C4-2B (cell line): ENCODE measurements around the gene GIT2.

Experiments
- H3K27ac ChIP-seq: fragments of 450-650 bp; 2 replicates; pipeline ENCODE4 v1.5.1; 2017
- ZFX ChIP-seq: fragments of 450-650 bp; IDR thresholded peaks from 2 replicates; pipeline ENCODE4 v1.6.1; 2017
- TF ChIP-seq, protein P1 (sequence below): fragments of 450-650 bp; conservative IDR thresholded peaks from 2 replicates; pipeline ENCODE4 v1.5.1; 2017; ENCODE audit warnings: mild to moderate bottlenecking

Gene GIT2

DNA sequence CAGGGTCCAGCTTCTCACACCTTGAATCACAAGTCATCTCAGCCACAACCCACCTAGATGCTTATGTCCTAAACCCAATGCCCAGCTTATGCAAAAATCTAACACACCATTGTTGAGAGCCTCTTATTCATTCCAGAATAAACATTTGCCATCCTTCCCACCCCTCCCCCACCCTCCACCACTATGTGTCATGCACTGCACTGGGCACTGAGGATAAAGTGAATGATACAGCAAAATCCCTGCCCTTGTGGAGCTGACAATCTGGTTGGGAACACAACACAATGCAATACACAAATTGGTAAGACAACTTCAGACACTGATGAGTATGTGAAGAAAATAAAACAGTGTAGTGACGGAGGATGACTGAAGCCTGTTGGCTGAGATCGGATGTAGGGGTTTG, 114.4 kb downstream of the GIT2 start:
- H3K27ac ChIP-seq, result no peak overlapping the region

GRCh38 chr12:109880938-109881337, 115.2 kb downstream of the GIT2 start:
- no peak for TF ChIP-seq ZFX
- TF ChIP-seq, protein P1, sequence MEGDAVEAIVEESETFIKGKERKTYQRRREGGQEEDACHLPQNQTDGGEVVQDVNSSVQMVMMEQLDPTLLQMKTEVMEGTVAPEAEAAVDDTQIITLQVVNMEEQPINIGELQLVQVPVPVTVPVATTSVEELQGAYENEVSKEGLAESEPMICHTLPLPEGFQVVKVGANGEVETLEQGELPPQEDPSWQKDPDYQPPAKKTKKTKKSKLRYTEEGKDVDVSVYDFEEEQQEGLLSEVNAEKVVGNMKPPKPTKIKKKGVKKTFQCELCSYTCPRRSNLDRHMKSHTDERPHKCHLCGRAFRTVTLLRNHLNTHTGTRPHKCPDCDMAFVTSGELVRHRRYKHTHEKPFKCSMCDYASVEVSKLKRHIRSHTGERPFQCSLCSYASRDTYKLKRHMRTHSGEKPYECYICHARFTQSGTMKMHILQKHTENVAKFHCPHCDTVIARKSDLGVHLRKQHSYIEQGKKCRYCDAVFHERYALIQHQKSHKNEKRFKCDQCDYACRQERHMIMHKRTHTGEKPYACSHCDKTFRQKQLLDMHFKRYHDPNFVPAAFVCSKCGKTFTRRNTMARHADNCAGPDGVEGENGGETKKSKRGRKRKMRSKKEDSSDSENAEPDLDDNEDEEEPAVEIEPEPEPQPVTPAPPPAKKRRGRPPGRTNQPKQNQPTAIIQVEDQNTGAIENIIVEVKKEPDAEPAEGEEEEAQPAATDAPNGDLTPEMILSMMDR, result no peak
- peak overlapping the region; percentile 69 for H3K27ac ChIP-seq

More for the DNA sequence above, 114.4 kb downstream of the GIT2 start:
- TF ChIP-seq, protein P1, result no peak
- TF ChIP-seq ZFX, result no peak

GRCh38 chr12:109880043-109880931, 115.9 kb downstream of the GIT2 start, which contains the start of gene GLTP:
Gene GLTP (minus strand): TSS chr12:109880541. CDS start chr12:109880374, 167 bp downstream.
- peak within 1 kb of the TSS; percentile 69 for H3K27ac ChIP-seq
- no peak for TF ChIP-seq ZFX
- TF ChIP-seq, protein P1, result peak; percentile 93
